ENCODE measurements around the gene FHIP2A. TPM values are rescaled to one million over a fixed set of nuclear protein-coding genes. Genes with fewer than 3 reads are reported as not detected.

Gene FHIP2A
- total RNA-seq, 1 experiment from 2014 or later = 15.3 TPM

- H3K4me3 Mint-ChIP-seq (ENCODE audit: unreplicated experiment) = no peak overlapping the region
- POLR2A ChIA-PET = no interaction called here
- BruUV-seq (replicated peaks) = no TSS peak
- no peaks in the 10 kb centered on the region for H3K4me1 ChIP-seq
- no peaks in the 10 kb centered on the region for H3K36me3 ChIP-seq (ENCODE audit: control insufficient read depth, insufficient read depth, low read length)
- no peaks in the 10 kb centered on the region for H3K36me3 Mint-ChIP-seq (ENCODE audit: insufficient read depth, unreplicated experiment)
- intact Hi-C loops (cut with micrococcal nuclease; ENCODE audit: unreplicated experiment) = no loop called here
- no peaks in the 10 kb centered on the region for H3K9me3 ChIP-seq
- no peak for DNase-seq
- CTCF ChIA-PET = no interaction called here
- H3K27me3 Mint-ChIP-seq (ENCODE audit: insufficient read depth, unreplicated experiment) = peaks cover 8% of the 10 kb centered on the region
- H3K27me3 ChIP-seq (replicated peaks; ENCODE audit: control insufficient read depth, insufficient read depth, low read length) = no peaks in the 10 kb centered on the region
- no peak for TF ChIP-seq CTCF (IDR thresholded peaks at IDR 0.05; ENCODE audit: insufficient read depth in 1 of 2, low read depth in 1 of 2, low read length in 1 of 2, severe bottlenecking in 1 of 2, unreplicated experiment in 1 of 2)
- H3K9me3 Mint-ChIP-seq (ENCODE audit: unreplicated experiment) = no peaks in the 10 kb centered on the region
- no peaks in the 10 kb centered on the region for H3K4me1 Mint-ChIP-seq (ENCODE audit: low read depth, unreplicated experiment)
- no peak overlapping the region for H3K4me3 ChIP-seq (ENCODE audit: low read depth, low read length)
- H3K27ac Mint-ChIP-seq (ENCODE audit: unreplicated experiment) = no peak overlapping the region
Measured at GRCh38 chr10:114779803-114780576, 41.6 kb upstream of the FHIP2A start.

- DNase-seq = no peak
- H3K4me3 Mint-ChIP-seq (ENCODE audit: unreplicated experiment) = no peak overlapping the region
- CTCF ChIA-PET = no interaction called here
Measured at GRCh38 chr10:114780577-114781184, 40.9 kb upstream of the FHIP2A start.

GRCh38 chr10:114782666-114783065 lies 38.9 kb upstream of the FHIP2A start:
- POLR2A ChIA-PET = no interaction called here
- no peak for TF ChIP-seq CTCF (IDR thresholded peaks at IDR 0.05; ENCODE audit: insufficient read depth in 1 of 2, low read depth in 1 of 2, low read length in 1 of 2, severe bottlenecking in 1 of 2, unreplicated experiment in 1 of 2)
- CTCF ChIA-PET = no interaction called here
- Mint-ChIP-seq H3K9me3 (ENCODE audit: unreplicated experiment) (no peaks in the 10 kb centered on the region), H3K27ac (ENCODE audit: unreplicated experiment) (no peak overlapping the region), H3K4me3 (ENCODE audit: unreplicated experiment) (no peak overlapping the region), H3K36me3 (ENCODE audit: insufficient read depth, unreplicated experiment) (no peaks in the 10 kb centered on the region), H3K27me3 (ENCODE audit: insufficient read depth, unreplicated experiment) (peaks cover 4% of the 10 kb centered on the region), H3K4me1 (ENCODE audit: low read depth, unreplicated experiment) (no peaks in the 10 kb centered on the region)
- H3K27me3 ChIP-seq (replicated peaks; ENCODE audit: control insufficient read depth, insufficient read depth, low read length) = no peaks in the 10 kb centered on the region
- no peaks in the 10 kb centered on the region for H3K36me3 ChIP-seq (ENCODE audit: control insufficient read depth, insufficient read depth, low read length)
- H3K4me3 ChIP-seq (ENCODE audit: low read depth, low read length) = no peak overlapping the region
- H3K9me3 ChIP-seq = no peaks in the 10 kb centered on the region
- DNase-seq = no peak
- intact Hi-C loops (cut with micrococcal nuclease; ENCODE audit: unreplicated experiment) = no loop called here
- BruUV-seq (replicated peaks) = no TSS peak
- no peaks in the 10 kb centered on the region for H3K4me1 ChIP-seq

More at GRCh38 chr10:114780577-114781184, 40.9 kb upstream of the FHIP2A start:
- H3K4me1 ChIP-seq = no peaks in the 10 kb centered on the region
- no peaks in the 10 kb centered on the region for H3K27me3 ChIP-seq (replicated peaks; ENCODE audit: control insufficient read depth, insufficient read depth, low read length)
- POLR2A ChIA-PET = no interaction called here
- H3K36me3 ChIP-seq (ENCODE audit: control insufficient read depth, insufficient read depth, low read length) = no peaks in the 10 kb centered on the region
- no peaks in the 10 kb centered on the region for H3K36me3 Mint-ChIP-seq (ENCODE audit: insufficient read depth, unreplicated experiment)
- intact Hi-C loops (cut with micrococcal nuclease; ENCODE audit: unreplicated experiment) = no loop called here
- no peaks in the 10 kb centered on the region for H3K9me3 ChIP-seq
- BruUV-seq (replicated peaks) = no TSS peak
- H3K4me3 ChIP-seq (ENCODE audit: low read depth, low read length) = no peak overlapping the region
- no peaks in the 10 kb centered on the region for H3K4me1 Mint-ChIP-seq (ENCODE audit: low read depth, unreplicated experiment)
- H3K27me3 Mint-ChIP-seq (ENCODE audit: insufficient read depth, unreplicated experiment) = peaks cover 8% of the 10 kb centered on the region
- no peaks in the 10 kb centered on the region for H3K9me3 Mint-ChIP-seq (ENCODE audit: unreplicated experiment)
- H3K27ac Mint-ChIP-seq (ENCODE audit: unreplicated experiment) = no peak overlapping the region
- no peak for TF ChIP-seq CTCF (IDR thresholded peaks at IDR 0.05; ENCODE audit: insufficient read depth in 1 of 2, low read depth in 1 of 2, low read length in 1 of 2, severe bottlenecking in 1 of 2, unreplicated experiment in 1 of 2)

Measured in Caco-2 (cell line).